K562 (cell line): ENCODE results near the gene ZNF554. TPM values are rescaled to one million over a fixed set of nuclear protein-coding genes. Genes with fewer than 3 reads are reported as not detected.

Source experiments
- ATAC-seq: fragments of 200-7000 bp; cut with Tn5 transposase; 3 replicates; pipeline ENCODE4 v1.9.1; 2020; ENCODE audit warnings: moderate library complexity
- BruUV-seq: library from RNA; stranded (reverse); fragments of 400-500 nt; replicated peaks from 2 replicates; lab custom pipeline; 2021; lab: Mats Ljungman, UMichigan
- CTCF ChIA-PET: fragments of 300-600 bp; formaldehyde crosslinking; extraction: SDS; loops from one replicate; lab custom pipeline; 2021; ENCODE audit warnings: low intra/inter-chr PET ratio; lab: Yijun Ruan, JAX
- POLR2A ChIA-PET: fragments of 300-600, 350-650 bp; sonication (Branson Sonifier 250); formaldehyde crosslinking; extraction: SDS; loops from one replicate; lab custom pipeline; 2021; ENCODE audit warnings: antibody characterized with exemption, inconsistent platforms; lab: Yijun Ruan, JAX
- DNase-seq, 4 experiments: peaks; one replicate each; pipeline versions ENCODE4 v3.0.0 to v3.0.0-alpha.2; 2011 to 2018; ENCODE audit warnings: low spot score in 3 of 4, mixed read lengths in 3 of 4; ENCODE audit errors: extremely low read depth in 1 of 4
- FAIRE-seq: peaks from 2 replicates; lab custom pipeline; 2011; peaks lifted over from hg19 to GRCh38; lab: Jason Lieb, UNC
- H2AFZ ChIP-seq: 2 replicates; pipeline ENCODE4 v1.6.0; 2011; ENCODE audit warnings: low read depth, low read length, control low read depth, inconsistent platforms
- H3K27ac ChIP-seq: fragments of 200-600 bp; 3 replicates; pipeline ENCODE4 v1.8.0; 2011; ENCODE audit warnings: low read depth, mild to moderate bottlenecking, control low read depth, inconsistent platforms, low read length, moderate library complexity, mixed read lengths; ENCODE audit errors: extremely low read depth
- H3K27me3 ChIP-seq, 2 experiments: fragments of 300-600 bp in 1 of 2; 2 replicates in 1 of 2; 3 replicates in 1 of 2; pipeline versions ENCODE4 v1.6.0 to v1.8.0; 2011; ENCODE audit warnings: inconsistent platforms in 2 of 2, low read length in 2 of 2, mild to moderate bottlenecking in 1 of 2, mixed read lengths in 1 of 2, moderate library complexity in 1 of 2; ENCODE audit not compliant: control insufficient read depth in 2 of 2, insufficient read depth in 2 of 2
- H3K36me3 ChIP-seq: fragments of 300-600 bp; 3 replicates; pipeline ENCODE4 v1.8.0; 2011; ENCODE audit warnings: mild to moderate bottlenecking, low read length, inconsistent platforms; ENCODE audit not compliant: control insufficient read depth, insufficient read depth
- H3K4me1 ChIP-seq, 2 experiments: fragments of 200-600 bp in 1 of 2; replicated peaks in 1 of 2; 2 replicates in 1 of 2; 3 replicates in 1 of 2; pipeline versions ENCODE4 v1.5.1 to v1.8.0; 2011; ENCODE audit warnings: inconsistent platforms in 2 of 2, low read length in 2 of 2, mild to moderate bottlenecking in 1 of 2, mixed read lengths in 1 of 2, moderate library complexity in 1 of 2; ENCODE audit not compliant: control insufficient read depth in 2 of 2, insufficient read depth in 2 of 2
- H3K4me2 ChIP-seq: 2 replicates; pipeline ENCODE4 v1.6.1; 2011; ENCODE audit warnings: low read length, control low read depth, inconsistent platforms, mixed read lengths; ENCODE audit not compliant: insufficient read depth
- H3K4me3 ChIP-seq: fragments of 200-600 bp; sonication (generic), shearing (Covaris generic); 2 replicates; pipeline ENCODE4 v1.5.1; 2016; ENCODE audit warnings: control low read depth, inconsistent platforms
- H3K79me2 ChIP-seq: fragments of 200-600 bp; 3 replicates; pipeline ENCODE4 v1.8.0; 2011; ENCODE audit warnings: low read length, inconsistent platforms; ENCODE audit not compliant: control insufficient read depth, insufficient read depth
- H3K9ac ChIP-seq, 2 experiments: 2 replicates each; pipeline versions ENCODE4 v1.6.0 to v1.6.1; 2011; ENCODE audit warnings: low read depth in 2 of 2, low read length in 2 of 2, control low read depth in 1 of 2, inconsistent platforms in 1 of 2, mild to moderate bottlenecking in 1 of 2, mixed read lengths in 1 of 2; ENCODE audit not compliant: insufficient read depth in 1 of 2
- H3K9me1 ChIP-seq: one replicate; pipeline ENCODE4 v1.6.0; 2011; ENCODE audit warnings: inconsistent platforms, mild to moderate bottlenecking, low read length, moderate library complexity; ENCODE audit not compliant: control insufficient read depth, insufficient read depth
- H3K9me3 ChIP-seq: replicated peaks from 2 replicates; pipeline ENCODE4 v1.5.1; 2011; ENCODE audit warnings: low read depth, low read length, inconsistent platforms; ENCODE audit not compliant: control insufficient read depth, insufficient read depth
- H4K20me1 ChIP-seq: replicated peaks from 2 replicates; pipeline ENCODE4 v1.6.1; 2011; ENCODE audit warnings: low read length, inconsistent platforms, mixed read lengths; ENCODE audit not compliant: control insufficient read depth, insufficient read depth
- CHD1 ChIP-seq: fragments of 200-600 bp; sonication (generic); IDR thresholded peaks from one replicate; pipeline ENCODE4 v1.6.1; 2012; ENCODE audit warnings: mild to moderate bottlenecking, moderate library complexity, low read length, inconsistent platforms
- COPS2 ChIP-seq: fragments of 450-650 bp; conservative IDR thresholded peaks from 2 replicates; pipeline ENCODE4 v1.6.1; 2016; ENCODE audit warnings: mild to moderate bottlenecking, moderate library complexity
- ILF3 ChIP-seq: fragments of 450-650 bp; IDR thresholded peaks from 2 replicates; pipeline ENCODE4 v1.6.1; 2018; ENCODE audit warnings: antibody characterized with exemption, mild to moderate bottlenecking, moderate library complexity, borderline replicate concordance
- KLF16 ChIP-seq: IDR thresholded peaks from 2 replicates; pipeline ENCODE4 v1.6.1; 2016; ENCODE audit warnings: antibody characterized with exemption
- NCOA2 ChIP-seq, 2 experiments: fragments of 450-650 bp; IDR thresholded peaks; 2 replicates each; pipeline ENCODE4 v1.6.1; 2018; ENCODE audit warnings: mild to moderate bottlenecking in 2 of 2, moderate library complexity in 1 of 2; ENCODE audit not compliant: partially characterized antibody in 2 of 2
- NFIC ChIP-seq: fragments of 450-650 bp; IDR thresholded peaks from 2 replicates; pipeline ENCODE4 v1.6.1; 2017; ENCODE audit warnings: mild to moderate bottlenecking, inconsistent platforms
- WGBS: fragments of 100-300 bp; shearing (Covaris generic); methylation state at CpG from one replicate; pipeline ENCODE4 v1.1.6; 2016; ENCODE audit warnings: low coverage, mixed read lengths; ENCODE audit not compliant: insufficient coverage; ENCODE audit errors: missing lambda C conversion rate; 5-methylcytosine and 5-hydroxymethylcytosine counted together
- in situ Hi-C: fragments of 300-500 bp; cut with MboI; formaldehyde crosslinking; loops from 4 replicates; pipeline ENCODE4 v1.15.0; 2018; ENCODE audit warnings: inconsistent platforms, mixed read lengths
- intact Hi-C: fragments of 100-400 bp; cut with micrococcal nuclease; formaldehyde crosslinking; loops from 2 replicates; pipeline ENCODE4 v1.14.2; 2022
- polyA plus RNA-seq, 8 experiments: library from polyadenylated mRNA; depleted of rRNA in 4 of 8; stranded (reverse) in 5 of 8; unstranded in 3 of 8; fragments of >200 nt; fragmentation: Nextera tagmentation in 2 of 8; fragmentation: Illumina TruSeq in 1 of 8; extraction: Ambion mirVana in 2 of 8; extraction: Trizol in 1 of 8; gene quantifications; 2 replicates each; pipeline versions ENCODE4 v1.2.1 to v1.2.3, GENCODE V29; 2011 to 2014; ENCODE audit warnings: inconsistent platforms in 1 of 8, missing spikeins in 1 of 8
- total RNA-seq, 7 experiments: library from RNA; depleted of rRNA in 6 of 7; stranded (reverse); fragments of >200 nt in 6 of 7; fragmentation: Illumina TruSeq in 2 of 7; extraction: Trizol in 2 of 7; gene quantifications; 2 replicates each; pipeline versions ENCODE4 v1.2.1 to v1.2.3, GENCODE V29; 2011 to 2021; ENCODE audit warnings: low replicate concordance in 1 of 7
- TF ChIP-seq, protein P1 (sequence below): fragments of 250-450 bp; sonication (Bioruptor Pico); IDR thresholded peaks from 2 replicates; pipeline ENCODE4 v1.5.0; 2021; ENCODE audit warnings: mild to moderate bottlenecking, borderline replicate concordance

ZNF554 gene
- total and polyA plus RNA-seq, 9 of the 15 experiments (the other 6 are each of a cell fraction or from before 2014, with no cell fraction given), result 0.07 to 1.8 (median 1.1) TPM

GRCh38 chr19:2883686-2884439 lies 64.2 kb downstream of the ZNF554 start (continued):
- TF ChIP-seq, protein P1, sequence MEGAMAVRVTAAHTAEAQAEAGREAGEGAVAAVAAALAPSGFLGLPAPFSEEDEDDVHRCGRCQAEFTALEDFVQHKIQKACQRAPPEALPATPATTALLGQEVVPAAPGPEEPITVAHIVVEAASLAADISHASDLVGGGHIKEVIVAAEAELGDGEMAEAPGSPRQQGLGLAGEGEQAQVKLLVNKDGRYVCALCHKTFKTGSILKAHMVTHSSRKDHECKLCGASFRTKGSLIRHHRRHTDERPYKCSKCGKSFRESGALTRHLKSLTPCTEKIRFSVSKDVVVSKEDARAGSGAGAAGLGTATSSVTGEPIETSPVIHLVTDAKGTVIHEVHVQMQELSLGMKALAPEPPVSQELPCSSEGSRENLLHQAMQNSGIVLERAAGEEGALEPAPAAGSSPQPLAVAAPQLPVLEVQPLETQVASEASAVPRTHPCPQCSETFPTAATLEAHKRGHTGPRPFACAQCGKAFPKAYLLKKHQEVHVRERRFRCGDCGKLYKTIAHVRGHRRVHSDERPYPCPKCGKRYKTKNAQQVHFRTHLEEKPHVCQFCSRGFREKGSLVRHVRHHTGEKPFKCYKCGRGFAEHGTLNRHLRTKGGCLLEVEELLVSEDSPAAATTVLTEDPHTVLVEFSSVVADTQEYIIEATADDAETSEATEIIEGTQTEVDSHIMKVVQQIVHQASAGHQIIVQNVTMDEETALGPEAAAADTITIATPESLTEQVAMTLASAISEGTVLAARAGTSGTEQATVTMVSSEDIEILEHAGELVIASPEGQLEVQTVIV (CRISPR knock-in tag), result no peak
- TF ChIP-seq ILF3 (no peak), KLF16 (peak; percentile 53), NFIC (peak; percentile 68)
- TF ChIP-seq, all 486 proteins: peak for 29

GRCh38 chr19:2885736-2886135 lies 66.1 kb downstream of the ZNF554 start:
- no TSS peak for BruUV-seq
- peaks cover 5 to 8% of the 10 kb centered on the region in 2 experiments; a peak in 3 of 5 replicates for H3K4me1 ChIP-seq
- no peaks in the 10 kb centered on the region for H3K27me3 ChIP-seq
- H3K36me3 ChIP-seq, result no peaks in the 10 kb centered on the region
- POLR2A ChIA-PET, result interaction anchor here (1.1 kb wide), 1 partner anchor 65 kb away, joined by 3 read pairs; no protein-coding TSS in a partner anchor
- CTCF ChIA-PET, result no interaction called here
- H3K4me3 ChIP-seq, result no peak overlapping the region
- H3K79me2 ChIP-seq, result no peaks in the 10 kb centered on the region
- FAIRE-seq (no peak), DNase-seq (no peak), ATAC-seq (no peak)
- no peak overlapping the region for H3K27ac ChIP-seq
- H4K20me1 ChIP-seq, result no peaks in the 10 kb centered on the region
- H2AFZ ChIP-seq, result no peak overlapping the region
- no peak for TF ChIP-seq COPS2
- TF ChIP-seq NCOA2 (IDR thresholded peaks at IDR 0.05; ENCODE audit: partially characterized antibody in 2 of 2), result no peak
- TF ChIP-seq CHD1, result no peak
- TF ChIP-seq, all 486 proteins: peak for 0
- in situ Hi-C loops, result no loop called here
- intact Hi-C loops, result no loop called here
- Histone ChIP-seq H3K9me1 (no peaks in the 10 kb centered on the region), H3K9me3 (peaks cover 3% of the 10 kb centered on the region; the same call in 1 of the 2 replicates), H3K4me2 (no peak overlapping the region), H3K9ac (no peak overlapping the region; a peak in 1 of 4 replicates)
- 51% methylated on average over 17 of the region's 17 CpGs for WGBS

Other genes starting within 250 kb of the ZNF554 start
Only the 7 nearest of the 12 such genes appear.
- gene DIRAS1, start 98.5 kb upstream of the ZNF554 start, total RNA-seq (2014; rRNA removed), result 2.2 and 3.3 TPM in 2 replicates
- gene DIRAS1, start 98.5 kb upstream of the ZNF554 start, total RNA-seq (2014; rRNA removed; fragmentation: Illumina TruSeq; extraction: Trizol), result 2.3 TPM in 2 replicates
- gene DIRAS1, start 98.5 kb upstream of the ZNF554 start, total RNA-seq (2015; rRNA removed; fragmentation: Illumina TruSeq; extraction: Trizol), result 2.9 and 3.3 TPM in 2 replicates
- gene DIRAS1, start 98.5 kb upstream of the ZNF554 start, total RNA-seq (2021), result 12.0 and 12.8 TPM in 2 replicates
- gene DIRAS1, start 98.5 kb upstream of the ZNF554 start, polyA plus RNA-seq (2011; rRNA removed), result 7.3 and 12.0 TPM in 2 replicates
- 3.8 and 4.9 TPM in 2 replicates for gene DIRAS1, start 98.5 kb upstream of the ZNF554 start, polyA plus RNA-seq (2014; fragmentation: Illumina TruSeq; extraction: Trizol)
- gene DIRAS1, start 98.5 kb upstream of the ZNF554 start, polyA plus RNA-seq (2014; fragmentation: Nextera tagmentation; extraction: Ambion mirVana), result under 1 TPM; 0.11 to 0.18 TPM
- 4.7 and 6.0 TPM in 2 replicates for gene DIRAS1, start 98.5 kb upstream of the ZNF554 start, polyA plus RNA-seq (2014; rRNA removed)
- 161 and 172 TPM in 2 replicates for gene SLC39A3, start 79.9 kb upstream of the ZNF554 start, total RNA-seq (2014; rRNA removed)
- gene SLC39A3, start 79.9 kb upstream of the ZNF554 start, total RNA-seq (2014; rRNA removed; fragmentation: Illumina TruSeq; extraction: Trizol), result 58.6 and 93.5 TPM in 2 replicates
- 87.1 and 91.3 TPM in 2 replicates for gene SLC39A3, start 79.9 kb upstream of the ZNF554 start, total RNA-seq (2015; rRNA removed; fragmentation: Illumina TruSeq; extraction: Trizol)
- 149 and 152 TPM in 2 replicates for gene SLC39A3, start 79.9 kb upstream of the ZNF554 start, total RNA-seq (2021)
- gene SLC39A3, start 79.9 kb upstream of the ZNF554 start, polyA plus RNA-seq (2011; rRNA removed), result 127 and 145 TPM in 2 replicates
- gene SLC39A3, start 79.9 kb upstream of the ZNF554 start, polyA plus RNA-seq (2014; fragmentation: Illumina TruSeq; extraction: Trizol), result 215 and 268 TPM in 2 replicates
- gene SLC39A3, start 79.9 kb upstream of the ZNF554 start, polyA plus RNA-seq (2014; fragmentation: Nextera tagmentation; extraction: Ambion mirVana), result 1 to 10 TPM; 2.3 to 3.6 TPM
- gene SLC39A3, start 79.9 kb upstream of the ZNF554 start, polyA plus RNA-seq (2014; rRNA removed), result 165 and 173 TPM in 2 replicates
- 73.2 and 106 TPM in 2 replicates for gene SGTA, start 36.6 kb upstream of the ZNF554 start, total RNA-seq (2014; rRNA removed)
- gene SGTA, start 36.6 kb upstream of the ZNF554 start, total RNA-seq (2014; rRNA removed; fragmentation: Illumina TruSeq; extraction: Trizol), result 16.2 and 18.1 TPM in 2 replicates
- gene SGTA, start 36.6 kb upstream of the ZNF554 start, total RNA-seq (2015; rRNA removed; fragmentation: Illumina TruSeq; extraction: Trizol), result 49.9 and 50.8 TPM in 2 replicates
- 106 and 110 TPM in 2 replicates for gene SGTA, start 36.6 kb upstream of the ZNF554 start, total RNA-seq (2021)
- gene SGTA, start 36.6 kb upstream of the ZNF554 start, polyA plus RNA-seq (2011; rRNA removed), result 44.5 and 67.3 TPM in 2 replicates
- 72.3 and 101 TPM in 2 replicates for gene SGTA, start 36.6 kb upstream of the ZNF554 start, polyA plus RNA-seq (2014; fragmentation: Illumina TruSeq; extraction: Trizol)
- 1 to 10 TPM; 1.4 to 4.8 TPM for gene SGTA, start 36.6 kb upstream of the ZNF554 start, polyA plus RNA-seq (2014; fragmentation: Nextera tagmentation; extraction: Ambion mirVana)
- gene SGTA, start 36.6 kb upstream of the ZNF554 start, polyA plus RNA-seq (2014; rRNA removed), result 87.3 and 89.9 TPM in 2 replicates
- 255 and 325 TPM in 2 replicates for gene THOP1, start 34.4 kb upstream of the ZNF554 start, total RNA-seq (2014; rRNA removed)
- gene THOP1, start 34.4 kb upstream of the ZNF554 start, total RNA-seq (2014; rRNA removed; fragmentation: Illumina TruSeq; extraction: Trizol), result 43.6 and 58.2 TPM in 2 replicates
- 97.6 and 106 TPM in 2 replicates for gene THOP1, start 34.4 kb upstream of the ZNF554 start, total RNA-seq (2015; rRNA removed; fragmentation: Illumina TruSeq; extraction: Trizol)
- 193 and 203 TPM in 2 replicates for gene THOP1, start 34.4 kb upstream of the ZNF554 start, total RNA-seq (2021)
- 96.1 and 122 TPM in 2 replicates for gene THOP1, start 34.4 kb upstream of the ZNF554 start, polyA plus RNA-seq (2011; rRNA removed)
- 77.3 and 106 TPM in 2 replicates for gene THOP1, start 34.4 kb upstream of the ZNF554 start, polyA plus RNA-seq (2014; fragmentation: Illumina TruSeq; extraction: Trizol)
- gene THOP1, start 34.4 kb upstream of the ZNF554 start, polyA plus RNA-seq (2014; fragmentation: Nextera tagmentation; extraction: Ambion mirVana), result 1 to 10 TPM; 1.3 to 2.0 TPM
- 174 and 181 TPM in 2 replicates for gene THOP1, start 34.4 kb upstream of the ZNF554 start, polyA plus RNA-seq (2014; rRNA removed)
- gene ZNF555, start 21.6 kb downstream of the ZNF554 start, total RNA-seq (2014; rRNA removed), result 2.0 TPM in 2 replicates
- gene ZNF555, start 21.6 kb downstream of the ZNF554 start, total RNA-seq (2014; rRNA removed; fragmentation: Illumina TruSeq; extraction: Trizol), result 6.0 and 6.8 TPM in 2 replicates
- 3.2 and 3.6 TPM in 2 replicates for gene ZNF555, start 21.6 kb downstream of the ZNF554 start, total RNA-seq (2015; rRNA removed; fragmentation: Illumina TruSeq; extraction: Trizol)
- gene ZNF555, start 21.6 kb downstream of the ZNF554 start, total RNA-seq (2021), result 4.0 and 5.4 TPM in 2 replicates
- gene ZNF555, start 21.6 kb downstream of the ZNF554 start, polyA plus RNA-seq (2011; rRNA removed), result 6.7 and 7.5 TPM in 2 replicates
- gene ZNF555, start 21.6 kb downstream of the ZNF554 start, polyA plus RNA-seq (2014; fragmentation: Illumina TruSeq; extraction: Trizol), result 4.6 and 5.4 TPM in 2 replicates
- gene ZNF555, start 21.6 kb downstream of the ZNF554 start, polyA plus RNA-seq (2014; fragmentation: Nextera tagmentation; extraction: Ambion mirVana), result 1 to 10 TPM; 4.4 to 6.1 TPM
- 3.0 and 3.4 TPM in 2 replicates for gene ZNF555, start 21.6 kb downstream of the ZNF554 start, polyA plus RNA-seq (2014; rRNA removed)
- 0.12 and 0.36 TPM in 2 replicates for gene ZNF556, start 47.5 kb downstream of the ZNF554 start, total RNA-seq (2014; rRNA removed)
- gene ZNF556, start 47.5 kb downstream of the ZNF554 start, total RNA-seq (2014; rRNA removed; fragmentation: Illumina TruSeq; extraction: Trizol), result 0.03 and 0.33 TPM in 2 replicates
- 0.11 TPM in 1 of 2 replicates, not detected in the other for gene ZNF556, start 47.5 kb downstream of the ZNF554 start, total RNA-seq (2015; rRNA removed; fragmentation: Illumina TruSeq; extraction: Trizol)
- gene ZNF556, start 47.5 kb downstream of the ZNF554 start, total RNA-seq (2021), result 0.11 TPM in 1 of 2 replicates, not detected in the other
- not detected in 2 replicates for gene ZNF556, start 47.5 kb downstream of the ZNF554 start, polyA plus RNA-seq (2011; rRNA removed)
- 0.01 and 0.06 TPM in 2 replicates for gene ZNF556, start 47.5 kb downstream of the ZNF554 start, polyA plus RNA-seq (2014; fragmentation: Illumina TruSeq; extraction: Trizol)
- gene ZNF556, start 47.5 kb downstream of the ZNF554 start, polyA plus RNA-seq (2014; fragmentation: Nextera tagmentation; extraction: Ambion mirVana), result under 1 TPM; 0.01 to 0.10 TPM
- gene ZNF556, start 47.5 kb downstream of the ZNF554 start, polyA plus RNA-seq (2014; rRNA removed), result 0.08 and 0.09 TPM in 2 replicates
- gene ZNF57, start 81.1 kb downstream of the ZNF554 start, total RNA-seq (2014; rRNA removed), result 7.3 and 8.5 TPM in 2 replicates
- 13.4 and 13.5 TPM in 2 replicates for gene ZNF57, start 81.1 kb downstream of the ZNF554 start, total RNA-seq (2014; rRNA removed; fragmentation: Illumina TruSeq; extraction: Trizol)
- gene ZNF57, start 81.1 kb downstream of the ZNF554 start, total RNA-seq (2015; rRNA removed; fragmentation: Illumina TruSeq; extraction: Trizol), result 10.8 and 11.5 TPM in 2 replicates
- gene ZNF57, start 81.1 kb downstream of the ZNF554 start, total RNA-seq (2021), result 7.7 and 7.8 TPM in 2 replicates
- 10.8 and 12.8 TPM in 2 replicates for gene ZNF57, start 81.1 kb downstream of the ZNF554 start, polyA plus RNA-seq (2011; rRNA removed)
- 9.6 and 11.9 TPM in 2 replicates for gene ZNF57, start 81.1 kb downstream of the ZNF554 start, polyA plus RNA-seq (2014; fragmentation: Illumina TruSeq; extraction: Trizol)
- 1 to 10 TPM; 3.9 to 6.2 TPM for gene ZNF57, start 81.1 kb downstream of the ZNF554 start, polyA plus RNA-seq (2014; fragmentation: Nextera tagmentation; extraction: Ambion mirVana)
- 7.0 and 7.7 TPM in 2 replicates for gene ZNF57, start 81.1 kb downstream of the ZNF554 start, polyA plus RNA-seq (2014; rRNA removed)